C4-2B (cell line): ENCODE results near the gene UMAD1.

Experiments
- CTCF ChIP-seq: fragments of 450-650 bp; conservative IDR thresholded peaks from 2 replicates; pipeline ENCODE4 v1.5.1; 2017; ENCODE audit warnings: mild to moderate bottlenecking
- ZFX ChIP-seq: fragments of 450-650 bp; IDR thresholded peaks from 2 replicates; pipeline ENCODE4 v1.6.1; 2017

GRCh38 chr7:7850150-7850549 is 209.6 kb downstream of the UMAD1 start:
- TF ChIP-seq CTCF = no peak
- no peak for TF ChIP-seq ZFX
